Caco-2 (cell line): ENCODE results near the gene EPO. TPM values are rescaled to one million over a fixed set of nuclear protein-coding genes. Genes with fewer than 3 reads are reported as not detected.
A peak's percentile ranks its signal among the peaks of the same experiment; 100 is the strongest.

Source experiments
- BruUV-seq: library from RNA; stranded (reverse); fragments of 400-500 nt; replicated peaks from 2 replicates; lab custom pipeline; 2021; lab: Mats Ljungman, UMichigan
- CTCF ChIA-PET: fragments of 300-600 bp; sonication (Branson Sonifier 250); formaldehyde crosslinking; loops from one replicate; lab custom pipeline; 2022; ENCODE audit warnings: antibody characterized with exemption; lab: Charles Lee
- POLR2A ChIA-PET: fragments of 300-600 bp; sonication (Branson Sonifier 250); formaldehyde crosslinking; loops from one replicate; lab custom pipeline; 2022; ENCODE audit warnings: antibody characterized with exemption; lab: Charles Lee
- DNase-seq, 2 experiments: peaks; one replicate each; pipeline versions ENCODE4 v3.0.0 to v3.0.0-alpha.2; 2020 to 2022
- H3K27me3 ChIP-seq: replicated peaks from 2 replicates; pipeline ENCODE4 v1.6.0; 2011; ENCODE audit warnings: low read length; ENCODE audit not compliant: control insufficient read depth, insufficient read depth
- H3K36me3 ChIP-seq: 2 replicates; pipeline ENCODE4 v1.5.1; 2011; ENCODE audit warnings: low read length; ENCODE audit not compliant: control insufficient read depth, insufficient read depth
- H3K4me1 ChIP-seq: fragments of 250-450 bp; sonication (Bioruptor Pico); 2 replicates; pipeline ENCODE4 v1.5.1; 2020; ENCODE audit warnings: mild to moderate bottlenecking
- H3K4me3 ChIP-seq: 2 replicates; pipeline ENCODE4 v1.5.1; 2011; ENCODE audit warnings: low read depth, mild to moderate bottlenecking, control low read depth, low read length
- H3K9me3 ChIP-seq: fragments of 250-450 bp; sonication (Bioruptor Pico); 2 replicates; pipeline ENCODE4 v1.5.1; 2020; ENCODE audit warnings: mild to moderate bottlenecking, moderate library complexity
- H3K27ac Mint-ChIP-seq: one replicate; pipeline ENCODE4 v1.8.0; 2022; ENCODE audit warnings: mixed read lengths; ENCODE audit not compliant: unreplicated experiment
- H3K27me3 Mint-ChIP-seq: one replicate; pipeline ENCODE4 v1.8.0; 2022; ENCODE audit warnings: mixed read lengths; ENCODE audit not compliant: insufficient read depth, unreplicated experiment
- H3K36me3 Mint-ChIP-seq: one replicate; pipeline ENCODE4 v1.8.0; 2022; ENCODE audit warnings: mild to moderate bottlenecking, mixed read lengths; ENCODE audit not compliant: insufficient read depth, unreplicated experiment
- H3K4me1 Mint-ChIP-seq: one replicate; pipeline ENCODE4 v1.8.0; 2022; ENCODE audit warnings: low read depth, mixed read lengths; ENCODE audit not compliant: unreplicated experiment
- H3K4me3 Mint-ChIP-seq: one replicate; pipeline ENCODE4 v1.8.0; 2022; ENCODE audit warnings: mild to moderate bottlenecking, moderate library complexity, mixed read lengths; ENCODE audit not compliant: unreplicated experiment
- H3K9me3 Mint-ChIP-seq: one replicate; pipeline ENCODE4 v1.8.0; 2022; ENCODE audit warnings: mixed read lengths; ENCODE audit not compliant: unreplicated experiment
- CTCF ChIP-seq, 2 experiments: fragments of 200-600 bp in 1 of 2; IDR thresholded peaks; 1 replicate in 1 of 2; 2 replicates in 1 of 2; pipeline versions ENCODE4 v1.5.1 to v1.8.0; 2011 to 2022; ENCODE audit warnings: antibody characterized with exemption in 1 of 2, control low read depth in 1 of 2, inconsistent platforms in 1 of 2, low read depth in 1 of 2, low read length in 1 of 2, mild to moderate bottlenecking in 1 of 2, moderate library complexity in 1 of 2; ENCODE audit not compliant: insufficient read depth in 1 of 2, severe bottlenecking in 1 of 2, unreplicated experiment in 1 of 2
- intact Hi-C: fragments of 100-400 bp; cut with micrococcal nuclease; formaldehyde crosslinking; loops from one replicate; pipeline ENCODE4 v1.10.0; 2022; ENCODE audit not compliant: unreplicated experiment
- total RNA-seq: library from RNA; stranded (reverse); gene quantifications from 2 replicates; pipeline ENCODE4 v1.2.3, GENCODE V29; 2022

Gene EPO
- total RNA-seq, 1 experiment from 2014 or later, result 1.1 TPM

GRCh38 chr7:100706672-100707311 is 13.5 kb upstream of the EPO start:
- Mint-ChIP-seq H3K27ac (peak overlapping the region; percentile 97), H3K4me3 (peak overlapping the region; percentile 98), H3K36me3 (peaks cover 11% of the 10 kb centered on the region), H3K27me3 (no peaks in the 10 kb centered on the region), H3K9me3 (no peaks in the 10 kb centered on the region), H3K4me1 (peaks cover 6% of the 10 kb centered on the region)
- ChIA-PET POLR2A (interaction anchor here (1.6 to 2.0 kb wide), 2 partner anchors 94 to 121 kb away, joined by 19 to 35 read pairs; partner anchors contain the start of genes EPHB4 and MOSPD3), CTCF (interaction anchor here (2.5 kb wide), 1 partner anchor 145 kb away, joined by 66 read pairs; the partner anchor contains the start of gene SLC12A9)
- intact Hi-C loops, result no loop called here
- H3K4me3 ChIP-seq, result peak overlapping the region; percentile 81
- H3K4me1 ChIP-seq, result peaks cover 7% of the 10 kb centered on the region
- no peak for DNase-seq
- no peaks in the 10 kb centered on the region for H3K9me3 ChIP-seq
- H3K36me3 ChIP-seq, result 0 out of 2 replicates have a peak, but pooled peaks cover 1% of the 10 kb centered on the region
- BruUV-seq, result no TSS peak
- no peak for TF ChIP-seq CTCF (IDR thresholded peaks at IDR 0.05; ENCODE audit: insufficient read depth in 1 of 2, low read depth in 1 of 2, low read length in 1 of 2, severe bottlenecking in 1 of 2, unreplicated experiment in 1 of 2)
- no peaks in the 10 kb centered on the region for H3K27me3 ChIP-seq

- peaks cover 16% of the 10 kb centered on the region for H3K4me1 ChIP-seq
- CTCF ChIA-PET, result interaction anchor here (0.7 kb wide), 1 partner anchor 16 kb away, joined by 3 read pairs; no protein-coding TSS in a partner anchor
- no TSS peak for BruUV-seq
- no peak overlapping the region for H3K4me3 ChIP-seq
- Mint-ChIP-seq H3K36me3 (peaks cover 11% of the 10 kb centered on the region), H3K4me1 (peaks cover 6% of the 10 kb centered on the region), H3K4me3 (no peak overlapping the region), H3K27me3 (no peaks in the 10 kb centered on the region), H3K9me3 (no peaks in the 10 kb centered on the region), H3K27ac (no peak overlapping the region)
- H3K27me3 ChIP-seq, result no peaks in the 10 kb centered on the region
- no peaks in the 10 kb centered on the region for H3K9me3 ChIP-seq
- intact Hi-C loops, result no loop called here
- POLR2A ChIA-PET, result no interaction called here
- no peak for TF ChIP-seq CTCF (IDR thresholded peaks at IDR 0.05; ENCODE audit: insufficient read depth in 1 of 2, low read depth in 1 of 2, low read length in 1 of 2, severe bottlenecking in 1 of 2, unreplicated experiment in 1 of 2)
- DNase-seq, result no peak
- 0 out of 2 replicates have a peak, but pooled peaks cover 1% of the 10 kb centered on the region for H3K36me3 ChIP-seq
These were observed 11.9 kb upstream of the EPO start for GRCh38 chr7:100708395-100708794.

GRCh38 chr7:100710452-100710851 is 9.8 kb upstream of the EPO start:
- ChIA-PET POLR2A (no interaction called here), CTCF (no interaction called here)
- intact Hi-C loops, result no loop called here
- Histone ChIP-seq H3K4me3 (no peak overlapping the region), H3K9me3 (no peaks in the 10 kb centered on the region), H3K4me1 (peaks cover 23% of the 10 kb centered on the region), H3K27me3 (no peaks in the 10 kb centered on the region), H3K36me3 (0 out of 2 replicates have a peak, but pooled peaks cover 1% of the 10 kb centered on the region)
- BruUV-seq, result no TSS peak
- Mint-ChIP-seq H3K4me3 (no peak overlapping the region), H3K9me3 (no peaks in the 10 kb centered on the region), H3K27ac (no peak overlapping the region), H3K4me1 (peaks cover 6% of the 10 kb centered on the region), H3K36me3 (peaks cover 11% of the 10 kb centered on the region), H3K27me3 (no peaks in the 10 kb centered on the region)
- no peak for TF ChIP-seq CTCF (IDR thresholded peaks at IDR 0.05; ENCODE audit: insufficient read depth in 1 of 2, low read depth in 1 of 2, low read length in 1 of 2, severe bottlenecking in 1 of 2, unreplicated experiment in 1 of 2)
- DNase-seq, result no peak
